H1 (cell line): ENCODE data around the gene SMYD5. TPM values are rescaled to one million over a fixed set of nuclear protein-coding genes. Genes with fewer than 3 reads are reported as not detected.

Experiments
- CTCF ChIA-PET: fragments of 300-600 bp; sonication (Branson Sonifier 250); formaldehyde crosslinking; loops from one replicate; lab custom pipeline; 2021; ENCODE audit not compliant: partially characterized antibody; lab: Charles Lee
- POLR2A ChIA-PET: fragments of 300-600 bp; sonication (Branson Sonifier 250); formaldehyde crosslinking; loops from one replicate; lab custom pipeline; 2021; ENCODE audit warnings: inconsistent platforms; ENCODE audit not compliant: partially characterized antibody; lab: Charles Lee
- DNase-seq, 2 experiments: peaks; one replicate each; pipeline versions ENCODE4 v3.0.0 to v3.0.0-alpha.2; 2010 to 2022; ENCODE audit warnings: low spot score in 2 of 2, low read depth in 1 of 2, mixed read lengths in 1 of 2
- FAIRE-seq: peaks from 2 replicates; lab custom pipeline; 2011; peaks lifted over from hg19 to GRCh38; lab: Jason Lieb, UNC
- H2AFZ ChIP-seq: 2 replicates; pipeline ENCODE4 v1.8.1; 2012; ENCODE audit warnings: low read length, inconsistent platforms
- H2AK5ac ChIP-seq: 2 replicates; pipeline ENCODE4 v1.6.1; 2013; ENCODE audit warnings: low read depth, low read length
- H2BK120ac ChIP-seq: replicated peaks from 2 replicates; pipeline ENCODE3; 2013; ENCODE audit warnings: low read depth, low read length, inconsistent platforms
- H2BK12ac ChIP-seq: 2 replicates; pipeline ENCODE4 v1.6.1; 2013; ENCODE audit warnings: low read depth, low read length
- H2BK15ac ChIP-seq: 2 replicates; pipeline ENCODE4 v1.6.1; 2013; ENCODE audit warnings: low read length
- H2BK20ac ChIP-seq: 2 replicates; pipeline ENCODE4 v1.6.1; 2013; ENCODE audit warnings: low read length
- H2BK5ac ChIP-seq: 2 replicates; pipeline ENCODE4 v1.6.1; 2013; ENCODE audit warnings: low read depth, low read length
- H3K14ac ChIP-seq: 2 replicates; pipeline ENCODE4 v1.6.1; 2013; ENCODE audit warnings: inconsistent platforms; ENCODE audit not compliant: insufficient read length
- H3K18ac ChIP-seq: 2 replicates; pipeline ENCODE4 v1.6.1; 2013; ENCODE audit warnings: low read length; ENCODE audit errors: extremely low read depth
- H3K23ac ChIP-seq: 2 replicates; pipeline ENCODE4 v1.6.1; 2013; ENCODE audit warnings: inconsistent platforms; ENCODE audit not compliant: insufficient read length
- H3K23me2 ChIP-seq: 2 replicates; pipeline ENCODE4 v1.6.1; 2013; ENCODE audit warnings: low read depth, low read length
- H3K27ac ChIP-seq: 2 replicates; pipeline ENCODE4 v1.6.1; 2011; ENCODE audit warnings: low read depth, low read length, inconsistent platforms
- H3K27me3 ChIP-seq, 4 experiments: replicated peaks in 1 of 4; 1 replicate in 1 of 4; 2 replicates in 3 of 4; pipeline versions ENCODE4 v1.6.1 to v1.8.1; 2011 to 2013; ENCODE audit warnings: low read length in 3 of 4, mild to moderate bottlenecking in 3 of 4, inconsistent platforms in 2 of 4, mixed read lengths in 2 of 4, moderate library complexity in 1 of 4; ENCODE audit not compliant: control insufficient read depth in 3 of 4, insufficient read depth in 3 of 4; ENCODE audit errors: extremely low read depth in 1 of 4
- H3K36me3 ChIP-seq, 4 experiments: 2 replicates each; pipeline versions ENCODE4 v1.6.1 to v1.8.1; 2011 to 2013; ENCODE audit warnings: mild to moderate bottlenecking in 4 of 4, low read length in 3 of 4, moderate library complexity in 2 of 4, control low read depth in 1 of 4, inconsistent platforms in 1 of 4; ENCODE audit not compliant: insufficient read depth in 4 of 4, control insufficient read depth in 2 of 4
- H3K4ac ChIP-seq: replicated peaks from 2 replicates; pipeline ENCODE3; 2013; ENCODE audit warnings: low read length, low read depth, mixed read lengths, inconsistent platforms; ENCODE audit not compliant: insufficient read length
- H3K4me1 ChIP-seq, 4 experiments: replicated peaks in 1 of 4; 1 replicate in 1 of 4; 2 replicates in 3 of 4; pipeline versions ENCODE4 v1.6.1 to v1.8.1; 2011 to 2013; ENCODE audit warnings: low read length in 3 of 4, inconsistent platforms in 2 of 4, mixed read lengths in 1 of 4; ENCODE audit not compliant: insufficient read depth in 4 of 4, control insufficient read depth in 3 of 4
- H3K4me2 ChIP-seq, 2 experiments: 2 replicates each; pipeline versions ENCODE4 v1.6.1 to v1.8.1; 2011 to 2013; ENCODE audit warnings: low read depth in 2 of 2, low read length in 2 of 2, control low read depth in 1 of 2, inconsistent platforms in 1 of 2, mild to moderate bottlenecking in 1 of 2; ENCODE audit not compliant: insufficient read depth in 1 of 2
- H3K4me3 ChIP-seq, 4 experiments: fragments of 200-600, 300-600 bp in 1 of 4; sonication (generic), shearing (Covaris generic), sonication (Bioruptor Twin) in 1 of 4; 2 replicates each; pipeline versions ENCODE4 v1.5.1 to v1.8.1; 2011 to 2016; ENCODE audit warnings: low read length in 4 of 4, low read depth in 3 of 4, control low read depth in 2 of 4, inconsistent platforms in 2 of 4, mild to moderate bottlenecking in 2 of 4, mixed read lengths in 1 of 4, moderate library complexity in 1 of 4; ENCODE audit not compliant: insufficient read depth in 2 of 4; ENCODE audit errors: extremely low read depth in 1 of 4
- H3K56ac ChIP-seq: replicated peaks from 2 replicates; pipeline ENCODE3; 2013; ENCODE audit warnings: low read depth, mild to moderate bottlenecking, mixed read lengths, low read length, inconsistent platforms; ENCODE audit not compliant: insufficient read length
- H3K79me1 ChIP-seq: 2 replicates; pipeline ENCODE4 v1.6.1; 2013; ENCODE audit warnings: low read depth, low read length, control low read depth
- H3K79me2 ChIP-seq, 2 experiments: 2 replicates each; pipeline versions ENCODE4 v1.6.1 to v1.8.1; 2012 to 2013; ENCODE audit warnings: low read length in 2 of 2, mild to moderate bottlenecking in 2 of 2, inconsistent platforms in 1 of 2; ENCODE audit not compliant: insufficient read depth in 2 of 2, control insufficient read depth in 1 of 2
- H3K9ac ChIP-seq, 4 experiments: replicated peaks in 1 of 4; 1 replicate in 1 of 4; 2 replicates in 3 of 4; pipeline versions ENCODE4 v1.6.1 to v1.8.1; 2011 to 2013; ENCODE audit warnings: low read depth in 3 of 4, low read length in 3 of 4, control low read depth in 2 of 4, mild to moderate bottlenecking in 2 of 4, moderate library complexity in 2 of 4, inconsistent platforms in 1 of 4; ENCODE audit errors: extremely low read depth in 1 of 4
- H3K9me3 ChIP-seq, 2 experiments: 2 replicates each; pipeline versions ENCODE4 v1.6.1 to v1.8.1; 2012 to 2013; ENCODE audit warnings: mild to moderate bottlenecking in 2 of 2, moderate library complexity in 2 of 2, control low read depth in 1 of 2, inconsistent platforms in 1 of 2, low read depth in 1 of 2, low read length in 1 of 2, mixed read lengths in 1 of 2; ENCODE audit not compliant: insufficient read depth in 2 of 2
- H4K20me1 ChIP-seq, 2 experiments: replicated peaks in 1 of 2; 2 replicates each; pipeline versions ENCODE3 to v1.8.1; 2011 to 2013; ENCODE audit warnings: inconsistent platforms in 2 of 2, low read length in 2 of 2, mild to moderate bottlenecking in 1 of 2; ENCODE audit not compliant: insufficient read depth in 2 of 2, control insufficient read depth in 1 of 2
- H4K5ac ChIP-seq: 2 replicates; pipeline ENCODE4 v1.6.1; 2013; ENCODE audit warnings: low read length, low read depth, mixed read lengths, inconsistent platforms; ENCODE audit not compliant: insufficient read length
- H4K8ac ChIP-seq: 2 replicates; pipeline ENCODE4 v1.8.0; 2013; ENCODE audit warnings: mild to moderate bottlenecking, moderate library complexity, low read length, inconsistent platforms; ENCODE audit not compliant: insufficient read depth; ENCODE audit errors: extremely low read depth
- H4K91ac ChIP-seq: replicated peaks from 2 replicates; pipeline ENCODE3; 2013; ENCODE audit warnings: low read length, mixed read lengths, inconsistent platforms; ENCODE audit not compliant: insufficient read length
- ASH2L ChIP-seq: fragments of 200-600, 300-600 bp; sonication (generic); IDR thresholded peaks from one replicate; pipeline ENCODE4 v1.7.1; 2017; ENCODE audit warnings: low read length
- E2F6 ChIP-seq: IDR thresholded peaks from 2 replicates; pipeline ENCODE4 v1.6.1; 2012; ENCODE audit warnings: inconsistent platforms
- EGR1 ChIP-seq: IDR thresholded peaks from 2 replicates; pipeline ENCODE4 v1.6.1; 2011; ENCODE audit warnings: low read depth, low read length, borderline replicate concordance
- HDAC2 ChIP-seq, 2 experiments: fragments of 300-600 bp in 1 of 2; sonication (generic) in 1 of 2; IDR thresholded peaks; 2 replicates each; pipeline ENCODE4 v1.6.1; 2011 to 2012; ENCODE audit warnings: low read depth in 2 of 2, low read length in 2 of 2, mild to moderate bottlenecking in 2 of 2, moderate library complexity in 2 of 2, borderline replicate concordance in 1 of 2, inconsistent platforms in 1 of 2
- JUN ChIP-seq: IDR thresholded peaks from 2 replicates; pipeline ENCODE4 v1.6.1; 2011; ENCODE audit warnings: low read depth, mild to moderate bottlenecking, improper control_type of control experiment, low read length
- MAX ChIP-seq: IDR thresholded peaks from 2 replicates; pipeline ENCODE4 v1.6.1; 2012; ENCODE audit warnings: inconsistent platforms
- RNF2 ChIP-seq: fragments of 200-900, 300-1000 bp; sonication (generic); IDR thresholded peaks from 2 replicates; pipeline ENCODE4 v1.7.1; 2016; ENCODE audit warnings: borderline replicate concordance, low read depth, mild to moderate bottlenecking, antibody characterized with exemption, low read length; ENCODE audit not compliant: poor library complexity, severe bottlenecking; ENCODE audit errors: missing control alignments
- WGBS, 2 experiments: shearing (Covaris generic) in 1 of 2; methylation state at CpG; one replicate each; pipeline versions ENCODE4 v1.1.6 to v1.1.7; 2013 to 2015; ENCODE audit warnings: low lambda C conversion rate in 2 of 2, mixed read lengths in 2 of 2, inconsistent platforms in 1 of 2, low coverage in 1 of 2, missing lambda C conversion rate in 1 of 2; ENCODE audit not compliant: insufficient replicate concordance in 2 of 2, insufficient coverage in 1 of 2, insufficient read length in 1 of 2; ENCODE audit errors: extremely low coverage in 1 of 2, missing lambda C conversion rate in 1 of 2; 5-methylcytosine and 5-hydroxymethylcytosine counted together
- polyA plus RNA-seq, 7 experiments: library from polyadenylated mRNA; depleted of rRNA in 3 of 7; stranded (reverse) in 5 of 7; unstranded in 2 of 7; fragments of >200 nt in 5 of 7; fragments of 200-250 nt in 2 of 7; gene quantifications; 1 replicate in 5 of 7; 2 replicates in 1 of 7; 4 replicates in 1 of 7; pipeline versions ENCODE4 v1.2.1 to v1.2.3, GENCODE V29; 2011 to 2013; ENCODE audit warnings: missing spikeins in 2 of 7, mixed read lengths in 2 of 7
- total RNA-seq: library from RNA; stranded (reverse); fragmentation: NEBNext Ultra II Directional; extraction: Animal tissue kit (Norgen Biotek cat#: 25700); gene quantifications from 2 replicates; pipeline ENCODE4 v1.2.1, GENCODE V29; 2021

Gene SMYD5
- total and polyA plus RNA-seq, 2 of the 8 experiments (the other 6 are each of a cell fraction or from before 2014, with no cell fraction given): 35.2 to 56.7 TPM

DNA sequence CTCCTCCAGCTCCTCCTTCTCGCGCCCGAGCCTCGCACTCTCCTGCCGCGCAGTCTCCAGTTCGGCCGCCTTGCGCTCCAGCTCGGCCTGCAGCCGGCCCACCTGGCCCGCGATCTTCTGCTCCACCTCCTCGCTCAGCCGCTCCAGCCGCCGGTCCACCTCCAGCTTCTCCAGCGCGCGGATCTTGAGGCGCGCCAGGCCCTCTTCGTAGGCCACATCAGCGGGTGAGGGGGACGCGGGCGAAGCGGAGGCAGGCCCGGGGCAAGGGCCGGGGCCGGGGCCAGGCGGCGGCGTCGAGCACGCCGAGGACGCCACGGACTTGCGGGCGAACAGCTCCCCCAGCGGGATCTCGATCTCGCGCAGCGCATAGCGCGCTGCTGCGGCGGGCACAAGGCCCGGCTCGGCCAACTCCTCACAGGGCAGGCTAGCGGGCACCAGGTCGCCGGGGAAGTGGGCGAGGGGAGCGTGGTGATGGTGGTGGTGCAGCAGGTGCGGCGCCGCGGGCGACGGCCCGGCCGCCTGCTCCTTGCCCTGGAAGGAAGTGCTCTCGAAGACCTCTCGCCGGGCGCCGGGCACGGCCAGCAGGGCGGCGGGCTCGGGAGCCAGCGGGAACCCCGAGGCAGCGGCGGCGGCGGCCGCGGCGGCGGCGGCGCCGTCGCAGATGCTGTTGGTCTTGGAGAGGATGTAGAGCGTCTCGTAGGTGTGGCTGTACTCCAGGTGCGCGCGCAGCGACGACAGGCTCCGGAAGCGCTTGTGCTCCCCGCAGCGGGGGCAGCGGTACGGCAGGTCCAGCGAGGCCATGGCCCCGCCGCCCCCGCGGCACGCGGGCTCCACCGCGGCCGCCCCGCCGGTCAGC is 55.0 kb downstream of the SMYD5 start:
- Histone ChIP-seq H2BK12ac (peak overlapping the region; percentile 84; the same call in 1 of the 2 replicates), H3K9ac (peak overlapping the region in 3 of 4 experiments; percentile 14 to 70 (median 35); a peak in 5 of 7 replicates), H4K5ac (no peak overlapping the region), H3K23ac (no peak overlapping the region), H3K14ac (no peak overlapping the region), H3K79me2 (no peaks in the 10 kb centered on the region; a peak in 1 of 4 replicates), H3K79me1 (peaks cover 7% of the 10 kb centered on the region; the same call in 1 of the 2 replicates), H3K4me3 (peak overlapping the region; percentile 39 to 63 (median 54)), H3K27ac (peak overlapping the region; percentile 21; the same call in 1 of the 2 replicates), H2BK15ac (no peak overlapping the region), H4K20me1 (peaks cover 3 to 32% of the 10 kb centered on the region in 2 experiments), H2AK5ac (no peak overlapping the region), H3K36me3 (peaks cover 0 to 2% (median 0%) of the 10 kb centered on the region in 4 experiments; a peak in 2 of 8 replicates), H3K18ac (peak overlapping the region; percentile 96), H3K56ac (no peak overlapping the region), H3K4me1 (peaks cover 0 to 10% (median 6%) of the 10 kb centered on the region in 4 experiments; a peak in 5 of 7 replicates), H2BK5ac (no peak overlapping the region; the same call in 1 of the 2 replicates), H4K8ac (peak overlapping the region; percentile 92), H3K9me3 (no peaks in the 10 kb centered on the region), H3K4me2 (peak overlapping the region; percentile 77 to 99), H3K23me2 (peaks cover 10% of the 10 kb centered on the region; the same call in 1 of the 2 replicates), H3K27me3 (peaks cover 0 to 28% (median 23%) of the 10 kb centered on the region in 4 experiments; a peak in 6 of 7 replicates), H2AFZ (no peak overlapping the region), H2BK20ac (no peak overlapping the region), H2BK120ac (no peak overlapping the region), H3K4ac (no peak overlapping the region), H4K91ac (peak overlapping the region; percentile 17)
- WGBS, 2 experiments: 3% methylated on average over 38 of the region's 113 CpGs; no CpG with 5 or more reads in 1 of the 2 experiments
- POLR2A ChIA-PET: interaction anchor here (0.7 to 4.6 kb wide), 14 partner anchors 9 to 116 kb away, joined by 3 to 22 read pairs (median 4); partner anchors contain the start of genes ALMS1, CCT7, EGR4 and FBXO41
- CTCF ChIA-PET: interaction anchor here (0.8 to 2.1 kb wide), 11 partner anchors 9 to 113 kb away, joined by 3 to 18 read pairs (median 7); partner anchors contain the start of gene EGR4
- DNase-seq (peak; percentile 51 to 85), FAIRE-seq (no peak)
- TF ChIP-seq JUN (no peak), RNF2 (peak; percentile 72), ASH2L (peak; percentile 85), E2F6 (peak; percentile 94), MAX (peak; percentile 89), EGR1 (peak; percentile 51; the same call in 1 of the 2 replicates), HDAC2 (IDR thresholded peaks at IDR 0.05; ENCODE audit: borderline replicate concordance in 1 of 2, low read depth in 2 of 2, low read length in 2 of 2) (peak in 1 of 2 experiments; percentile 83; a peak in 1 of 4 replicates)
